GM21447 (cell line): ENCODE results near the gene PKHD1.
"Not testable (repeated sequence)": the region's sequence is repeated elsewhere in the genome, so short reads cannot be mapped to it uniquely, and the experiment has no call there.

ENCODE experiments used
- ATAC-seq: cut with Tn5 transposase; IDR thresholded peaks from one replicate; pipeline ENCODE4 v1.9.1; 2021; ENCODE audit not compliant: unreplicated experiment

PKHD1 gene

DNA sequence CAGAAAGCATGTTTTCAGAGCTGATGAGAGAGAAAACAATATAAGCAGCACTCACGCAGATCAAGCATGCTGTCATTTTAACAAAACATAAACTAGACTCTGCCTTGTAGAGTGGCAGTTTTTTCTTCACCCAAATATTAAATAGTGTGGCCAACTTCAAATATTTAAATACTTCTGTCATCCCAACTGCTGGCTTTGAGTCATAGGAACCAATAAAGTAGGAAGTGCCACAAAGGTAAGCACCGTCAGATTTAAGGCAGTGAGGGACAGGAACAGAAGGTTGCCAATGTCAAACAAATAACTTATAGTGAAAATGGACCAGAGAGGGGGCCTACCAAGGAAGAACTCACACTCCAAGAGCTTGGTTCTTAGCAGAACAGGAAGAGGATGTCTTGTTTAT is 222.2 kb downstream of the PKHD1 start:
- ATAC-seq: no peak

DNA sequence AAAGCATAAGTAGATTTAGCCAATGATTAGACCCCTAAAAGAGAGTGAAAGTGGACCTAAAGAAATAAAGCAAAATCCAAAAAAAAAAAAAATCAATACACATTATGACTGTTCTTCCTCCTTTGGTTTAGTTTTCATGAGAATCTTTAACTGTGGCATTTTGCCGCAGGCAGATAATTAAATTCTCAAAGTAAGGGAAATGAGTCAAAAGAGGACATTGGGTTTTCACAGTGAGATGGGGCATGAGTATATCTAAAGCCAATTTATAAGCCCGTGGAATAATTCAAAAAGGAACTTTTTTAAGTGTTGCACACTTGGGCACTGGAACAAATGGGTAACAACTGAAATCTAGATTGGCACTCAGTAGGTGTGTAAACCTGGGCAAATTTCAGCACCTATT is 230.3 kb downstream of the PKHD1 start:
- ATAC-seq: no peak

DNA sequence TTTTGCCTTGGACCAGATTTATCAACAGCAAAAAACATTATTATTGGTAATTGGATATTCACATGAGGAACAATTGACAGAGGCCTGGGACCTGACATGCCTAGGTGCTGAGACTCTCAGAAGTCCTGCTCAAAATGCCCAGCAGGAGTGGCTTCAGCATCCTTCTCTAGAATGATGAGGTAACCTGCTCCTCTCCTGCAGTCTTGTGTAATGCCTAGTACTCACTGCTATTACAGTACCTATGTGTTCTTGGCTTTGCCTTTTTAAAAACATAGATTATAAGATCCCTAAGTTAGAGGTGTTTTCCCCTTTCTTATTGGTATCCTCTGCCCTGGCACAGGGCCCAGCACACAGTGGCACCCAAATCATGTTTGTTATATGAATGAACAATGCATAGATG is 230.9 kb downstream of the PKHD1 start:
- ATAC-seq: no peak

DNA sequence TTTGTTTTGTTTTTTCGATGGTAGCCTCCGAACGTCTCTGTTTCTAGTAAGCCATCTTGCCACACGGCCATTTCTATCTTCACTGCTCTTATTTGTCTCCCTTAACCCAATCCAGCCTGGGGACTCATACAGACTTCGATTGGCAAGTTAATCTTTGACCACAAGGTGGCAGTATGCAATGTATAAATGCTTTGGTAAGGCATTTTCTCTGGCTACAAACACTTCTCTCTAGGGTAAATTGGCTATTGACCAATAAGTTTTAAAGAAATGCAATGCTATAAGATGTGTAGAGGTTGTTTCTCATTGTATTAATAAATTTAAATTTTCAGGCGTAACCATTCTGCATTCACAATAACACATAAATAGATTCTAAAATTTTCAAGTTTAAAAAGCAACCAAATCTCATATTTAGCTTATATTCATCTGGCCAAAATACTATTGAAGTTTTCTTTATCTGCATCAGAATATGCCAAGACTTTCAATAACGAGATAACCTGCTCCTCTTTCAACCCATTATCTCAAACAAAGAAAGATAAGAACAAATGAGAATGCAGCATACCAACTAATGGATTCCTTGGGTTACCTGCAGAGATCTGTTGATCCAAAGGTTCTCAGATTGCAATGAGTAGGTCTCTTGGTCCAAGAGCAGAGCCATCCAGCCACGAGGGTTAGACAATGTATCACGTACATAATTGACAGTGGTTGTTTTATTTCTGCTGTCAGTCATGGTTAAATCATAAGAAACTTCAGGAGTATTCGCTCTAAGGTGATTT is 231.9 kb downstream of the PKHD1 start:
- peak; percentile 60 for ATAC-seq

DNA sequence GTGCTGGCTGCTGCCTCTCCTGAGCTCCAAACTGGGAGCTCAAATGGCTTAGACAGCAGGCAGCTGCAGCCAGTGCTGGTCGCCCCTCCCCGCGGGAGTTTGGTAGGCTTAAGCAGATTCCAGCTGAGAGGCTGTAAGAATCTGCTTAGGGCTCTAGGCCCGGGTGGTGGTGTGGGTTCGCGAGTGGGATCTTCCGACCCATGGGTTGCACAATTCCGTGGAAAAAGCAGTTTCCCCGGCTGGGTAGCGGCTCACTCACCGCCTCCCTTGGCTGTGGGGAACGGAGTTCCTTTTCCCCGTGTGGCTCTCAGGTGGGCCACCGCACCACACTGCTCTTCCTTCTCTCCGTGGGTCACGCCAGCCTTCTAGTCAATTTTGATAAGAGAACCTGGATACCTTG is 232.5 kb downstream of the PKHD1 start:
- no peak for ATAC-seq

DNA sequence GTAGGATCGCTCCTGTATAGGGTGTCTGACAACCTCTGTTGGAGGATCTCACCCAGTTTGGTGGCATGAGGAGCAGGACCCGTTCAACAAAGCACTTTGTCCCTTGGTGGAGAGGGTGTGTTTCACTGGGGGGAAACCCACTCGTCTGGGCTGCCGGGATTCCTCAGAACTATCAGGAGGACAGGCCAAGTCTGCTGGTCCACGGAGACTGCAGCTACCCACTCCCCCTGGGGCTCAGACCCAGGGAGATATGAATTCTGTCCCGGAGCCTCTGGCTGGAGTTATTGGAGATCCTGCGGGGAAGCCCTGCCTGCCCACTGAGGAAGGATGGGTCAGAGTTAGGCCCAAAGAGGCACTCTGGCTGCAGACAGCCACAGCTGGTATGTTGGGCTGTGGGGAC is 233.1 kb downstream of the PKHD1 start:
- ATAC-seq: no peak

DNA sequence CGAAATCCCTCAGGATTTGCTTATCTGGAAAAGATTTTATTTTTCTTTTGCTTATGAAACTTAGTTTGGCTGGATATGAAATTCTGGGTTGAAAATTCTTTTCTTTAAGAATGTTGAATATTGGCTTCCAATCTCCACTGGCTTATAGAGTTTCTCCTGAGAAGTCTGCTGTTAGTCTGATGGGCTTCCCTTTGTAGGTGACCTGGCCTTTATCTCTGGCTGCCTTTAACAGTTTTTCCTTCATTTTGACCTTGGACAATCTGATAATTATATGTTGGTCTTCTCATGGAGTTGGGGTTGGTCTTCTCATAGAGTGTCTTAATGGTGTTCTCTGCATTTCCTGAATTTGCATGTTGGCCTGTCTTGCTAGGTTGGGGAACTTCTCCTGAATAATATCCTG is 234.3 kb downstream of the PKHD1 start:
- not testable (repeated sequence) for ATAC-seq

DNA sequence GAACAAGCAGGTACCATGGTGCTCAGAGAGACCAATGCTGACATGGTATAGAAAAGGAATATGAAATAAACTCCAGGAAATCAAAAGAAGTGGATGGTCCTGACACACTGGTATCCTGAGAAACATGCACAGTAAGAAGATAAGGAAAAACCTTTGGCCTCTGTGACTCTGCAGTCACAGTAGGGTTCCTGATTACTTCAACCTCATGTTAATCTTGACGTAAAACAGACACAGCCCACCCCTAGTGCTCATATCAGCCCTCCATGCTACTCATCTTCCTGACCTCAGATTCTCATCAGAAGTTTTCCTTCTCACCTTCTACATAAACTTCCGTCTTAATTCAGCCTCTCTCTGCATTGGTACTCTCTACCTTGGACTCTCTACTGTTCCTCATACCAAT is 240.9 kb downstream of the PKHD1 start:
- no peak for ATAC-seq

DNA sequence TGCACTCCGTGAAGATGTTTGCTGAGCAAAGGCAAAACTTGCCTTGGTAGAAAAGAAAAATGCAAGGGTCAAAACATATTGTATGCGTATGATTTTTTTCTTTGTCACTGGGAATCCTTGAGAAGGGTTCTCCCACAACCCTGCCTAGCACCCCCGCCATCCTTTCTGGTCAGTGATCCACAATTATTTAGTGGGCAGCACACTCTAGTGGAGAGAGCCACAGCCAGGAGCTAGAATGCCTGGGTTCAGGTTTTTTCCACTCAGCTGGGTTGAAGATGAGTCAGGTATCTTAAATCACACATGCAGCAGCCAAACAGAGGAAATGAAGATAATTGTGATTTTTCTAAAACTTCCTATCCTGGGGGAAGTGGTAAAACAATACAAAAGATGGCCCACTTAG is 243.1 kb downstream of the PKHD1 start:
- no peak for ATAC-seq

DNA sequence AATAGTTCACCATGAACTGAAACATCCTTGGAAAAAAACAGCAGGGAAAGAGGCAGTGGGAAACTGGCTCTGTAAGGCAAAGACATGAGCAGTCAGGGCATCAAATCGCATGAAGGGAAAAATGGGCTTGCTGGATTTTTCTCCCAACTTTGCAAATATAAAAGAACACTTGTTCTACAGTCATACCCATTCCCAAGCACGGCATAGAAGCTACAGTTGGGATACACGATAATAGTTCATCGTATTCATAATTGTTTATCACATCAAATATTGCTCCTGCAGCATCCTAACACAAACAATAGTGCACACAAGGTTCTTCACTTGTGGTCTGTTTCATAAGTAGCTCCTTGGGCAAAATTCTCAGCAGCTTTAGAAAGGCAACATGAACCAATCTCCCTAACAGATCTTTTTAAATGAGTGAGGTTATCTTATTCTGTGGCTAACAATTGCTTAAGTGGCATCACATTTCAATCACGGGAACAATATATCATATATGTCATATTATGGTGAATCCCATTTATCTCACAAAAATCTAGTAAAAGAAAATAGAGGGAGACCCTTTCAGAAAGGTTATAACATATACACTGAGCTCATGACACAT is 243.9 kb downstream of the PKHD1 start:
- no peak for ATAC-seq

DNA sequence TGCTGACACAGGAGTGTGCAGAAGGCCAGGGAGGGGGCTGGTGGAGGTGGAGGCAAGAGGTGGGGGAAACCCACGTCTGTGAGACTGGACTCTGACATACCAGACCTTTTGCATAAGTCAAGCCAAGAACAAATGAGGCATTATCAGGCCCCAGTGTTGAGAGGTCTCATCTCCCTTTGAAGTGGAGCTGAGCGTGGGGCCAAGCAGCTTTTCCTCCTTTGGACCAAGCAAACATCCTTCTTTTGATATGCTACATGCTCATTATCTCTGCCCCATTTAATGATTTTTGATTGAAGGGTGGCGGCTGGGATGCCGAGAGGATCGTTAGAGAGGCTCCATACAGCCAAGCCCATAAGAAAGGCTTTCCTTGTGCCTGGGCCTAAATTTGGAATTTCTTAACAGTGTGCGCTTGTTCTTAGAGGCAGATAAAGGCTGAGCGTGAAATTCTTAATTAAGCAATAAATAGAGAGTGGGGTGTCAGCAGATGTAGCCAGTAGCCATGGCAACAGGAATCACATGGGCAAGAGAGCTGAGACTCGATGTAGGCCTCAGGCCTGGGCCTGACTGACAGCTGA is 244.5 kb downstream of the PKHD1 start:
- no peak for ATAC-seq

DNA sequence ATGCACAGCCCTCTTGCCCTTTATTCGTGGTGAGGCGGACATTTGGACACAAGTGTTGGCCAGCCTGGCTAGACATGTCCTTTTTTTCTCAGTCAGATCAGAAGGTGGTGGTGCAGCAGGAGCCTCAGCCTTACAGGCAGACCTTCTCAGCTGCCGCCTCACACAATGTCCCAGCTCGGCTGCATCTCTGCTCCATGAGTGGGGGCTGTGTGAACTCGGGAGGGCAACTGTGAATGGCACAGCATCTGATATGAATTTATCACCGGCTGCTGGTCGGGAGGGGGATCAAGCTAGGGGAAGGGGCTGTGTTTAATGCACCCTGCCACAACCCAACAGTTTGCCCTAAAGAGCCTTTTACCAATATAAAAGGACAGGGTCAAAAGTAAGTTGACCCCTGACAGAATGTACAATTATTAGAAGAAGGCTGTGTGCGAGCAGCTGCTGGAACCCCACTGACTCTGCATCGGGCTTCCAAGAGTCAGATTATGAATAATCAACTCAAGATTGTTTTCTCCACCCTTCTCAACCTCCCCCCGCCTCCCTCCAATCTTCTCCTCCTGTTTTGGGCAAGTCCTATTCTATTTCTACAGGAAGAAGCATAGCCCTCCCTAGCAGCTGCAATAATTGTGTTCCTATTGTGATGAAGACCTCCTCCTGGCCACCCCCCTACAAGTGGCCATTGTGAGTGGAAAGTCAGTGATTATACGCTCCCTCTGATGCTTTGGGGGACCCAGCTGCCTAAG is 245.2 kb downstream of the PKHD1 start:
- no peak for ATAC-seq

DNA sequence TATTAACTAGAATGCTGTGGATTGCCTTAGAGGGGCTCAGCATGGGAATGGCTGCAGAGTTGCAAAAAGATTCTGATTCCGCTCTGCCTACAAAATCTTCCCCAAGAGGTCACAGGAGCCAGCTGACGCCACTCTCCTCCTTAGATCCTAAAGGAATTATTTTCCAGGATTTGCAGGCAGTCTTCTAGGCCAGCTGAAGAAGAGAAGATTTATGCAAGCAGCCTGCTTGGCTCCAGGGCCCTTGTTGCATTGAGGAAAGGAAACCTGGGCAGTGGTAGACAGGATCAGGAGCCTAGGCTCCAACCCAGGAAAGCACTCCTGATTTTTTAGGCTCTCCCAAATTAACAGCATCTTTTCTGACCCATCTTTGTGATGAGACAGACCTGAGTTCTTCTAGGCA is 245.8 kb downstream of the PKHD1 start:
- ATAC-seq: no peak

DNA sequence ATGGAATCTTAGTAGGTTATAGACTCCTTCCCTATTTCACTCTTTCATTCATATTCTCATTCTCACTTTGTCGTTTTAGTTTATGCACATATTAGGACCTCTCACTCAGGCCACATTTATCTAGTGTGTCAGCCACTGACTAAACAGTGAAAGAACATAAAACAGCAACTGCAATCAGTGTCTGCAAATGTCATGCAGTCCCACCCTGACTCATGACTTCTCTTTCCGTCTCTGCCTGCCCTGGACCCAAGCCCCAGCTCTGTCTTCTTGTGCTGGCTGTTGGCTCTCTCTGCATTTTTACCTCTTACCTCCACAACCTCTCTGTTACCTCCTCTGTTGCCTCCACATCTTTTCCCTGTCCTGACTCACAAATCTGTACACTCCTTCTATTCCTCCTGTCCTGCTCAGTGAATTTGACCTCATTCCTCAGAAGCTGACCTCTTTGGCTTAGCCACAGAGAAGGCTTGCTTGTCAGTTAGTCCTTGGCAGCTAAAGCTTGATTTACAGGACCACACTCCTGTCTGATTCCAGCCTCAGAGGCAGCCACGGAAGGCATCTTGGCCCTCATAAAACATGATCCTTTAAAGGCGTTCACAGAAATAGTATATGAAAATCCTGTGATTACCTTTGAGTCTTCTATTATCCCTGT is 247.6 kb downstream of the PKHD1 start:
- no peak for ATAC-seq

DNA sequence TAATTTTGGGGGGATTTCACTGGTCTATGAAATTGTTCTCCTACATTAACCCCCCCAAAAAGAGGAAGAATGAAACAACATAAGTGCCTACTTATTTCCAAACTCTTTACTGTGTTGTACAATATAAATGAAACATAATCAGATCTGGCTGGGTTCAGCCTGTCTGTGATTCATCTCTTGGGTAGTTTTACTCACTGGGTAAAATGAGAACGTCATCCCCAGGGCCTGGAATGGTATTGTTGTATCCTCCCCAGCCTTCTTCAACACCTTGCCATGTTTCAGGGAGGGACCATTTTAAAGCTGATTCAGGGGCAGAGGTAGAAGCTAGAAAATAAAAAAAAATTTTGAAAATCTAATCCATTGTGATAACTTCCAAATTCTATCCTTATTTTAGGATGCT is 256.7 kb downstream of the PKHD1 start:
- ATAC-seq: no peak

DNA sequence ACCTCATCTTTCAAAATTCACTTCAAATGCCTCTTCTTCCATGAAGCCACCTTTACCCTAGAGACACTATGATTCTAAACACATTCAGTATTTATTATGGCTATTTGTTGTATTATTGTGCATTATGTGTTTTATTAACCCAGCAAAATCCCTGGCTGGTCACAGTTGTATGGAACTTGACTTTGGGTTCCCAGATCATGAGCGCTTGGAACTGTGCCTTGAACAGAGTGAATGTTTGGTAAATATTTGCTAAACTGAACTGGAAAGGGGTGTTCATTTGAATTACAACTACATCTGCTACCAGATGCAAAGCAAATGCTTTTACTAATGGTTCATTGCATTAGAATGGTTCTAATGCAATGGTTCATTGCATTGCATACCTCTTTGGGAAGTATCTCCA is 259.8 kb downstream of the PKHD1 start:
- no peak for ATAC-seq

DNA sequence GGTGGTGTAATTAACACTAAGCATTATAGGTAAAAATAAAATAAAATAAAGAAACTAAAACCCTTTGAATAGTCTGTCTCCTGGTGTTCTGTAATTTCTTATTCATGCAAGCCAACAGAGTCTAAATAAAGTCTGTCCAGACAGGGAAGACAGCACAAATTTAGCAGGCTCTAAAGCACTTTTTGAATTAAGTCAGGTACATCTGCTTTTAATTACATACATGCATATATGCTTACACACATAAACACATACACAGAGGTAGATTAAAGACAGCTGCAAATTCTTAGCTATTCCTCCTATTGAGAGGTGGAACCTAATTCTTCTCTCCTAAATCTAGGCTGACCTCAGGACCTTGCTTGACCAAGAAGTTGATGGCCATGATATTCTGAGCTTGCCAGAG is 262.5 kb downstream of the PKHD1 start:
- ATAC-seq: no peak

DNA sequence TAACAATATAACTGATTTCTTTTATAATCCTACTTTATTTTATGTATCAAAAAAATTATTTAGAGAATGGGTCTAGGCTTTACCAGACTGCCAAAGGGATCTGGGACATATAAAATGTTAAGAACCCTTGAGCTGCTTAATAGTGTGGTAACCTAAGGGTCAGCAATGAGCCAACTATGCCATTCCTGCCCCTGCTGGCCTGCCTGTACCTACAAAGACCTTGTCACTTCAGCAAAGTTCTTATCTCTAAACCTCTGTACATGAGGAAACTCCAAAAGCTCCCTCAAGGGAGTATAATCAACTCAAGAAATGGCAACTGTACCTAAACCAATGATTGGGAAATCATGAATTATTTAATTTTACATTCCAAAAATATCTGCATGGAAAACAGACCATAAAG is 266.9 kb downstream of the PKHD1 start:
- ATAC-seq: no peak

DNA sequence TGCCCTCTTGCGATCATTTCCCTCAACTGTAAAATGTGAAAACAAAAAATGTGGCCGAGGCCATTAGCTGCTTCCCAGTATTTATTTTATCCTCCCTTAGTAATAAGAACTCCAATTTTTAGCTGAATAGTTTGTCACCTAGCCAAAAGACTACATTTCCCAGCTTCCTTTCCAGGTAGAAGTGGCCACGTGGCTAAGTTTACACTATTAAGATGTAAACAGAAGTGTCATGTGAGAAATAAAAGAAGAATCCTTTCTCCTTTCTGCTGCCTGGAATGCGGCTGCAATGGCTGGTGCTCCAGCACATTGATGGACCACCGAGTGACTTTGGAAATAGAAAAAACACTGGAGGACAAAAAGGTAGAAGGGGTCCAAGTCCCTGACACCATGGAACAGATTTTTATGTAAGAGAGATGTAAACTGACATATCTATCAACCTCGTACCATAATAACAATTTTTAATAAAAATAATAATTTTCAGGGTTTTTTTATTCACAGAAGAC is 268.8 kb downstream of the PKHD1 start:
- no peak for ATAC-seq

DNA sequence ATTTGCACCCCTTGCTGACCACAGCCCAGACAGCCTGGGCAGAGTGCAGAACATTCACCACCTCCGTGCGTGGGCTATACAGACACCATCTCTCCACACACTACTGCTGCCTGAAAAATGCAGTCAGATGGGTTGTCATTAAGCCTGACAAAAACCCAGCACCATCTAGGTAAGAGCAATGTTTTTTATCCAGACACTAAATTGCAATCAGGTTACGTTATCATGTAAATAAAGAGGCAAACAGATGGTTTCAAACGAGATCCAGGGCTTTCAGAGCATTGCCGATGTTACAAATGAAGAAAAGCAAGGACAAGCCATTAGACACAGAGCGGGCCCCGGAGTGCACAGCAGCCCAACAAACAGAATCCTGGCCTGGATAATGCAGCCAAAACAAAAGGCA is 269.6 kb downstream of the PKHD1 start:
- ATAC-seq: no peak

DNA sequence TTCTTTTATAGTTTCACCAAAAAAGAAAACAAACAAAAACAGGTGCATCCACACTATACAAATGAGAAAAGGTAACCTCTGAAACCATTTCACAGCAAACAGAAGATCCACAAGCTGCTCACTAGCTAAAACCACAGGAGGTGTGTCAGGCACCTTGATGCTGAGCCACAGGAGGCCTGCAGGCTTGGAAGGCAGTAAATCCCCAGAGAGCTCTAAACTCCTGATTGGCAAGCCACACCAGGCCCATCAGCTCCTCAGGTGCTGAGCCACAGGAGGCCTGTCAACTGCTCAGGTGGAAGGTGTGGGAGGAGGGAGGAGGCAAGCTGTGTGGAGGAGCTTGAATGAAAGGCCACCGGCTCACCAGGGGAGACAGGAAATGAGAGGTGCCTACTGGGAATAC is 273.0 kb downstream of the PKHD1 start:
- ATAC-seq: no peak
